GM12878 (cell line): ENCODE measurements around the gene ESPL1. TPM values are rescaled to one million over a fixed set of nuclear protein-coding genes. Genes with fewer than 3 reads are reported as not detected.

ENCODE experiments used
- ATAC-seq: fragments of 200-7000 bp; cut with Tn5 transposase; 3 replicates; pipeline ENCODE4 v1.9.1; 2020; ENCODE audit warnings: mild to moderate bottlenecking, moderate library complexity
- BruUV-seq: library from RNA; stranded (reverse); fragments of 400-500 nt; replicated peaks from 2 replicates; lab custom pipeline; 2021; lab: Mats Ljungman, UMichigan
- CTCF ChIA-PET: fragments of 300-600 bp; sonication (Branson Sonifier 250); formaldehyde crosslinking; extraction: SDS; loops from one replicate; lab custom pipeline; 2021; ENCODE audit warnings: inconsistent platforms; lab: Yijun Ruan, JAX
- POLR2A ChIA-PET: fragments of 350-600 bp; formaldehyde crosslinking; extraction: SDS; loops from one replicate; lab custom pipeline; 2021; ENCODE audit warnings: inconsistent platforms; lab: Charles Lee
- RAD21 ChIA-PET: fragments of 300-600 bp; sonication (Branson Sonifier 250); formaldehyde crosslinking; loops from one replicate; lab custom pipeline; 2023; ENCODE audit warnings: antibody characterized with exemption; ENCODE audit not compliant: unreplicated experiment; lab: Charles Lee
- SMC1A ChIA-PET: fragments of 300-600 bp; sonication (Branson Sonifier 250); formaldehyde crosslinking; loops from one replicate; lab custom pipeline; 2023; ENCODE audit not compliant: unreplicated experiment, uncharacterized antibody; lab: Charles Lee
- DNase-seq: peaks from one replicate; pipeline ENCODE4 v3.0.0-alpha.2; 2011; ENCODE audit warnings: low read depth, low spot score
- FAIRE-seq: peaks from 3 replicates; lab custom pipeline; 2011; peaks lifted over from hg19 to GRCh38; lab: Jason Lieb, UNC
- H2AFZ ChIP-seq: 2 replicates; pipeline ENCODE4 v1.6.0; 2011; ENCODE audit warnings: low read depth, low read length, control low read depth; ENCODE audit not compliant: control insufficient read depth
- H3K27ac ChIP-seq: 2 replicates; pipeline ENCODE4 v1.5.1; 2011; ENCODE audit warnings: control low read depth; ENCODE audit not compliant: control insufficient read depth, insufficient read depth
- H3K27me3 ChIP-seq, 2 experiments: replicated peaks in 1 of 2; 2 replicates each; pipeline versions ENCODE4 v1.6.0 to v1.6.1; 2011; ENCODE audit warnings: low read length in 1 of 2; ENCODE audit not compliant: control insufficient read depth in 2 of 2, insufficient read depth in 2 of 2
- H3K36me3 ChIP-seq, 2 experiments: 2 replicates each; pipeline ENCODE4 v1.5.1; 2011; ENCODE audit warnings: low read length in 1 of 2; ENCODE audit not compliant: control insufficient read depth in 2 of 2, insufficient read depth in 2 of 2
- H3K4me1 ChIP-seq: 2 replicates; pipeline ENCODE4 v1.6.1; 2011; ENCODE audit warnings: mild to moderate bottlenecking, low read length, moderate library complexity, mixed read lengths; ENCODE audit not compliant: control insufficient read depth, insufficient read depth
- H3K4me2 ChIP-seq: 2 replicates; pipeline ENCODE4 v1.6.0; 2011; ENCODE audit warnings: control low read depth; ENCODE audit not compliant: control insufficient read depth, insufficient read depth
- H3K4me3 ChIP-seq: fragments of 200-600 bp; sonication (generic); 2 replicates; pipeline ENCODE4 v1.5.1; 2016
- H3K79me2 ChIP-seq: 2 replicates; pipeline ENCODE4 v1.6.0; 2011; ENCODE audit warnings: low read length; ENCODE audit not compliant: control insufficient read depth, insufficient read depth
- H3K9ac ChIP-seq: 2 replicates; pipeline ENCODE4 v1.8.0; 2011; ENCODE audit warnings: low read length, control low read depth, mixed read lengths; ENCODE audit not compliant: control insufficient read depth, insufficient read depth
- H3K9me3 ChIP-seq: replicated peaks from 3 replicates; pipeline ENCODE4 v1.5.1; 2011; ENCODE audit warnings: mild to moderate bottlenecking, low read length; ENCODE audit not compliant: control insufficient read depth, insufficient read depth
- H4K20me1 ChIP-seq: 2 replicates; pipeline ENCODE4 v1.6.0; 2011; ENCODE audit not compliant: control insufficient read depth, insufficient read depth
- EZH2 ChIP-seq: IDR thresholded peaks from 2 replicates; pipeline ENCODE4 v1.6.1; 2012; ENCODE audit warnings: low read depth, mild to moderate bottlenecking, control low read depth, inconsistent platforms, low read length, borderline replicate concordance; ENCODE audit not compliant: control insufficient read depth
- NR2C2 ChIP-seq: IDR thresholded peaks from 2 replicates; pipeline ENCODE4 v1.6.1; 2011; ENCODE audit warnings: borderline replicate concordance, low read depth; ENCODE audit not compliant: control insufficient read depth, insufficient read length
- POLR2A ChIP-seq: IDR thresholded peaks from 2 replicates; pipeline ENCODE4 v1.6.1; 2011; ENCODE audit warnings: low read depth, mild to moderate bottlenecking, low read length
- POLR2AphosphoS2 ChIP-seq: IDR thresholded peaks from 2 replicates; pipeline ENCODE4 v1.6.1; 2011; ENCODE audit warnings: low read depth, mild to moderate bottlenecking, low read length, improper control_type of control experiment, moderate library complexity
- RBBP5 ChIP-seq: fragments of 200-600 bp; sonication (generic); conservative IDR thresholded peaks from 2 replicates; pipeline ENCODE4 v1.6.1; 2016
- SREBF1 ChIP-seq: IDR thresholded peaks from 2 replicates; pipeline ENCODE4 v1.6.1; 2012; ENCODE audit warnings: mild to moderate bottlenecking, low read length
- YBX1 ChIP-seq: fragments of 450-650 bp; IDR thresholded peaks from 2 replicates; pipeline ENCODE4 v1.6.1; 2016; ENCODE audit warnings: antibody characterized with exemption
- ZNF274 ChIP-seq: IDR thresholded peaks from one replicate; pipeline ENCODE4 v1.8.0; 2011; ENCODE audit not compliant: insufficient read length, insufficient read depth
- ZNF592 ChIP-seq: fragments of 450-650 bp; IDR thresholded peaks from 2 replicates; pipeline ENCODE4 v1.6.1; 2017; ENCODE audit warnings: mild to moderate bottlenecking, moderate library complexity
- WGBS: methylation state at CpG from one replicate; pipeline ENCODE4 v1.1.6; 2016; ENCODE audit warnings: low lambda C conversion rate; ENCODE audit not compliant: insufficient replicate concordance, insufficient coverage; ENCODE audit errors: missing lambda C conversion rate; 5-methylcytosine and 5-hydroxymethylcytosine counted together
- in situ Hi-C: fragments of 300-500 bp; cut with MboI; formaldehyde crosslinking; loops from 9 replicates; pipeline ENCODE4 v1.14.3; 2018; ENCODE audit warnings: mixed read lengths
- intact Hi-C: fragments of 100-400 bp; cut with micrococcal nuclease; formaldehyde crosslinking; loops from one replicate; pipeline ENCODE4 v1.14.2; 2022; ENCODE audit not compliant: unreplicated experiment
- polyA plus RNA-seq, 11 experiments: library from polyadenylated mRNA; depleted of rRNA in 4 of 11; unstranded in 6 of 11; stranded (reverse) in 5 of 11; fragments of >200 nt; fragmentation: Nextera tagmentation in 4 of 11; fragmentation: Illumina TruSeq in 1 of 11; extraction: Ambion mirVana in 4 of 11; extraction: Trizol in 1 of 11; gene quantifications; 1 replicate in 1 of 11; 2 replicates in 10 of 11; pipeline versions ENCODE4 v1.2.1 to v1.2.3, GENCODE V29; 2011 to 2016; ENCODE audit warnings: inconsistent platforms in 2 of 11, missing spikeins in 2 of 11, low read depth in 1 of 11
- total RNA-seq, 4 experiments: library from RNA; depleted of rRNA in 3 of 4; stranded (reverse); fragments of >200 nt in 3 of 4; fragmentation: Illumina TruSeq in 1 of 4; extraction: Trizol in 1 of 4; gene quantifications; 2 replicates each; pipeline versions ENCODE4 v1.2.1 to v1.2.3, GENCODE V29; 2013 to 2021

The ESPL1 gene
- total and polyA plus RNA-seq, 10 of the 15 experiments (the other 5 are each of a cell fraction or from before 2014, with no cell fraction given): 2.1 to 61.9 (median 21.2) TPM

- Histone ChIP-seq H2AFZ (no peak overlapping the region), H3K4me2 (no peak overlapping the region), H3K27ac (no peak overlapping the region), H3K27me3 (no peaks in the 10 kb centered on the region), H3K9ac (no peak overlapping the region), H3K4me1 (no peaks in the 10 kb centered on the region), H3K9me3 (no peaks in the 10 kb centered on the region), H4K20me1 (no peaks in the 10 kb centered on the region), H3K36me3 (peaks cover 29 to 34% of the 10 kb centered on the region in 2 experiments), H3K4me3 (no peak overlapping the region), H3K79me2 (no peaks in the 10 kb centered on the region)
- BruUV-seq: no TSS peak
- ChIA-PET CTCF (interaction anchor here (1.3 to 3.5 kb wide), 6 partner anchors 10 to 121 kb away, joined by 4 to 17 read pairs (median 8); no protein-coding TSS in a partner anchor), SMC1A (interaction anchor here (1.1 to 2.2 kb wide), 3 partner anchors 12 to 97 kb away, joined by 3 to 6 read pairs (median 5); partner anchors contain the start of gene ESPL1), POLR2A (interaction anchor here (0.9 to 1.3 kb wide), 2 partner anchors 12 to 25 kb away, joined by 3 to 4 read pairs; partner anchors contain the start of gene ESPL1), RAD21 (interaction anchor here (0.8 kb wide), 1 partner anchor 59 kb away, joined by 3 read pairs; no protein-coding TSS in a partner anchor)
- intact Hi-C loops (no loop called here), in situ Hi-C loops (no loop called here)
- no peak for TF ChIP-seq ZNF274
- FAIRE-seq (no peak), ATAC-seq (no peak), DNase-seq (no peak)
- 75% methylated on average over 3 of the region's 3 CpGs for WGBS
Measured at GRCh38 chr12:53279283-53279869, 11.3 kb downstream of the ESPL1 start.

GRCh38 chr12:53279888-53280498, 11.9 kb downstream of the ESPL1 start:
- H3K79me2 ChIP-seq: no peaks in the 10 kb centered on the region
- H3K9me3 ChIP-seq: no peaks in the 10 kb centered on the region
- ChIA-PET SMC1A (interaction anchor here (1.1 to 2.2 kb wide), 2 partner anchors 12 to 98 kb away, joined by 5 to 6 read pairs; partner anchors contain the start of gene ESPL1), CTCF (interaction anchor here (1.3 to 3.5 kb wide), 5 partner anchors 10 to 120 kb away, joined by 4 to 17 read pairs (median 9); no protein-coding TSS in a partner anchor), RAD21 (no interaction called here), POLR2A (interaction anchor here (1.3 kb wide), 1 partner anchor 26 kb away, joined by 3 read pairs; no protein-coding TSS in a partner anchor)
- no peaks in the 10 kb centered on the region for H3K4me1 ChIP-seq
- peaks cover 29 to 32% of the 10 kb centered on the region in 2 experiments for H3K36me3 ChIP-seq
- H3K27me3 ChIP-seq: no peaks in the 10 kb centered on the region
- no peaks in the 10 kb centered on the region for H4K20me1 ChIP-seq
- WGBS: 89% methylated on average over 9 of the region's 9 CpGs
- DNase-seq: no peak
- FAIRE-seq: no peak
- BruUV-seq: no TSS peak
- in situ Hi-C loops (no loop called here), intact Hi-C loops (no loop called here)
- no peak overlapping the region for H3K4me3 ChIP-seq
- no peak overlapping the region for H2AFZ ChIP-seq
- H3K9ac ChIP-seq: no peak overlapping the region
- H3K27ac ChIP-seq: no peak overlapping the region
- no peak for TF ChIP-seq YBX1
- TF ChIP-seq SREBF1: no peak
- TF ChIP-seq ZNF592: no peak
- no peak for TF ChIP-seq POLR2AphosphoS2
- TF ChIP-seq NR2C2: no peak
- TF ChIP-seq EZH2: no peak
- no peak for TF ChIP-seq RBBP5
- TF ChIP-seq POLR2A: no peak
- no peak overlapping the region for H3K4me2 ChIP-seq
- no peak for ATAC-seq
